Right lobe of liver (tissue), 6 donors: ENCODE results near the gene INIP. TPM values are rescaled to one million over a fixed set of nuclear protein-coding genes. Genes with fewer than 3 reads are reported as not detected.
A peak's percentile ranks its signal among the peaks of the same experiment; 100 is the strongest.

Source experiments
- ATAC-seq, 4 donors: fragments of 200-7000 bp; cut with Tn5 transposase; one replicate each; pipeline ENCODE4 v1.9.1; 2020; ENCODE audit warnings: mild to moderate bottlenecking in 4 of 4, moderate library complexity in 4 of 4
- DNase-seq, 3 donors: peaks; one replicate each; pipeline ENCODE4 v3.0.0-alpha.2; 2020
- H3K27ac ChIP-seq, 3 donors: fragments of 200-600 bp; one replicate each; pipeline ENCODE4 v1.8.0; 2022
- H3K27me3 ChIP-seq, 2 donors: fragments of 200-600 bp; one replicate each; pipeline ENCODE4 v1.8.0; 2022
- H3K36me3 ChIP-seq, 4 donors: fragments of 200-600 bp; sonication (generic) in 1 of 4; one replicate each; pipeline versions ENCODE4 v1.5.1 to v1.8.0; 2017 to 2022; ENCODE audit warnings: control low read depth in 1 of 4
- H3K4me1 ChIP-seq, 4 donors: fragments of 200-600 bp; sonication (generic) in 1 of 4; one replicate each; pipeline versions ENCODE4 v1.5.1 to v1.8.0; 2017 to 2022; ENCODE audit warnings: control low read depth in 1 of 4
- H3K4me3 ChIP-seq, 3 donors: fragments of 200-600 bp; one replicate each; pipeline ENCODE4 v1.8.0; 2022
- H3K9me3 ChIP-seq, 4 donors: fragments of 200-600 bp; sonication (generic) in 1 of 4; one replicate each; pipeline versions ENCODE4 v1.5.1 to v1.8.0; 2017 to 2022; ENCODE audit warnings: control low read depth in 1 of 4
- CTCF ChIP-seq, 4 donors: fragments of 200-600 bp in 3 of 4; fragments of 450-650 bp in 1 of 4; IDR thresholded peaks; one replicate each; pipeline versions ENCODE4 v1.5.1 to v1.8.0; 2016 to 2022; ENCODE audit warnings: antibody characterized with exemption in 4 of 4, mild to moderate bottlenecking in 2 of 4
- POLR2A ChIP-seq: fragments of 450-650 bp; IDR thresholded peaks from one replicate; pipeline ENCODE4 v1.6.1; 2017; ENCODE audit warnings: antibody characterized with exemption, mild to moderate bottlenecking
- WGBS: methylation state at CpG from one replicate; pipeline ENCODE4 v1.1.6; 2018; ENCODE audit warnings: low coverage, low lambda C conversion rate; ENCODE audit not compliant: insufficient coverage; ENCODE audit errors: missing lambda C conversion rate; 5-methylcytosine and 5-hydroxymethylcytosine counted together
- intact Hi-C, 2 donors: fragments of 100-400 bp; cut with DNase I; formaldehyde crosslinking; loops; one replicate each; pipeline versions ENCODE4 v1.11.2 to v1.14.1; 2022
- total RNA-seq, 6 experiments: library from RNA; depleted of rRNA in 2 of 6; stranded (reverse); fragments of >200 nt in 2 of 6; fragmentation: NEBNext Ultra II Directional in 3 of 6; extraction: Animal tissue kit (Norgen Biotek cat#: 25700) in 3 of 6; gene quantifications; one replicate each; pipeline versions ENCODE4 v1.1.0 to v1.2.4, GENCODE V29; 2016 to 2023
- donor health status: DM: no; HTN: yes; CAD: no.
- donor health status: DM: no; HTN: no; CAD: no.
- donor health status: DM: no; HTN: no; CAD: no.
- donor health status: DM: no; HTN: yes; CAD: no.
- donor health status: DM: no; HTN: yes; CAD: no.

The INIP gene
- total RNA-seq, 6 experiments from 2014 or later = 8.2 to 15.5 (median 11.1) TPM

GRCh38 chr9:112665347-112665746, 52.6 kb downstream of the INIP start:
- H3K9me3 ChIP-seq = no peaks in the 10 kb centered on the region
- no peak for DNase-seq
- no peaks in the 10 kb centered on the region for H3K4me1 ChIP-seq
- no peaks in the 10 kb centered on the region for H3K36me3 ChIP-seq
- WGBS = 73% methylated on average over 4 of the region's 4 CpGs
- H3K4me3 ChIP-seq = no peak overlapping the region
- no peaks in the 10 kb centered on the region for H3K27me3 ChIP-seq
- no peak overlapping the region for H3K27ac ChIP-seq
- peak in 1 of 4 donors; percentile 28 for ATAC-seq
- TF ChIP-seq POLR2A (no peak), CTCF (IDR thresholded peaks at IDR 0.05) (peak; percentile 22 to 31 (median 24))
- intact Hi-C loops = no loop called here

- DNase-seq (no peak), ATAC-seq (no peak)
- H3K27me3 ChIP-seq = no peaks in the 10 kb centered on the region
- WGBS = 85% methylated on average over 3 of the region's 3 CpGs
- H3K4me1 ChIP-seq = no peaks in the 10 kb centered on the region
- TF ChIP-seq POLR2A = no peak
- no peak for TF ChIP-seq CTCF (IDR thresholded peaks at IDR 0.05)
- H3K9me3 ChIP-seq = no peaks in the 10 kb centered on the region
- H3K36me3 ChIP-seq = no peaks in the 10 kb centered on the region
- no peak overlapping the region for H3K4me3 ChIP-seq
- intact Hi-C loops = no loop called here
- no peak overlapping the region for H3K27ac ChIP-seq
Observed at GRCh38 chr9:112664531-112664930, 53.4 kb downstream of the INIP start.

GRCh38 chr9:112663681-112664080, 54.2 kb downstream of the INIP start:
- 93% methylated on average over 5 of the region's 5 CpGs for WGBS
- Histone ChIP-seq H3K27ac (no peak overlapping the region), H3K4me1 (no peaks in the 10 kb centered on the region), H3K27me3 (no peaks in the 10 kb centered on the region), H3K9me3 (no peaks in the 10 kb centered on the region), H3K4me3 (no peak overlapping the region), H3K36me3 (no peaks in the 10 kb centered on the region)
- ATAC-seq (no peak), DNase-seq (no peak)
- intact Hi-C loops = no loop called here
- TF ChIP-seq POLR2A = no peak
- TF ChIP-seq CTCF (IDR thresholded peaks at IDR 0.05) = no peak

- DNase-seq = no peak
- 100% methylated on average over 5 of the region's 12 CpGs for WGBS
- no peak for ATAC-seq
Observed at GRCh38 chr9:112659906-112660305, 58.0 kb downstream of the INIP start.

More at GRCh38 chr9:112659906-112660305, 58.0 kb downstream of the INIP start:
- Histone ChIP-seq H3K4me3 (no peak overlapping the region), H3K27ac (no peak overlapping the region), H3K27me3 (no peaks in the 10 kb centered on the region), H3K4me1 (no peaks in the 10 kb centered on the region), H3K9me3 (no peaks in the 10 kb centered on the region), H3K36me3 (no peaks in the 10 kb centered on the region)
- intact Hi-C loops = no loop called here
- no peak for TF ChIP-seq CTCF (IDR thresholded peaks at IDR 0.05)
- no peak for TF ChIP-seq POLR2A
